Endothelial cell of umbilical vein (primary cell): ENCODE measurements around the gene HEXIM1. TPM values are rescaled to one million over a fixed set of nuclear protein-coding genes. Genes with fewer than 3 reads are reported as not detected.

Experiments used
- BruUV-seq: library from RNA; stranded (reverse); fragments of 400-500 nt; replicated peaks from 2 replicates; lab custom pipeline; 2021; lab: Mats Ljungman, UMichigan
- CTCF ChIA-PET: fragments of 300-600, 350-600 bp; sonication (Branson Sonifier 250); formaldehyde crosslinking; loops from one replicate; lab custom pipeline; 2021; ENCODE audit warnings: antibody characterized with exemption, inconsistent platforms; lab: Charles Lee
- POLR2A ChIA-PET: fragments of 300-600, 350-600 bp; sonication (Branson Sonifier 250); formaldehyde crosslinking; loops from one replicate; lab custom pipeline; 2021; ENCODE audit warnings: antibody characterized with exemption, inconsistent platforms; lab: Charles Lee
- DNase-seq: peaks from one replicate; pipeline ENCODE4 v3.0.0-alpha.2; 2011; ENCODE audit warnings: low read depth, low spot score
- FAIRE-seq: peaks from 2 replicates; lab custom pipeline; 2011; peaks lifted over from hg19 to GRCh38; lab: Jason Lieb, UNC
- H2AFZ ChIP-seq: 2 replicates; pipeline ENCODE4 v1.6.0; 2012; ENCODE audit warnings: low read depth, low read length, control low read depth, inconsistent platforms
- H3K27ac ChIP-seq: 2 replicates; pipeline ENCODE4 v1.5.1; 2011; ENCODE audit warnings: low read depth, mild to moderate bottlenecking, control low read depth, low read length, moderate library complexity; ENCODE audit not compliant: insufficient read depth
- H3K27me3 ChIP-seq, 2 experiments: 2 replicates each; pipeline versions ENCODE4 v1.6.0 to v1.6.1; 2011; ENCODE audit warnings: low read length in 2 of 2, mixed read lengths in 1 of 2; ENCODE audit not compliant: control insufficient read depth in 2 of 2, insufficient read depth in 2 of 2
- H3K36me3 ChIP-seq, 2 experiments: 2 replicates in 1 of 2; 3 replicates in 1 of 2; pipeline ENCODE4 v1.5.1; 2011; ENCODE audit warnings: low read length in 2 of 2, mild to moderate bottlenecking in 1 of 2, moderate library complexity in 1 of 2; ENCODE audit not compliant: control insufficient read depth in 2 of 2, insufficient read depth in 2 of 2; ENCODE audit errors: extremely low read depth in 1 of 2
- H3K4me1 ChIP-seq: 3 replicates; pipeline ENCODE4 v1.5.1; 2011; ENCODE audit warnings: mild to moderate bottlenecking, low read length; ENCODE audit not compliant: control insufficient read depth, insufficient read depth; ENCODE audit errors: extremely low read depth
- H3K4me2 ChIP-seq: 2 replicates; pipeline ENCODE4 v1.6.1; 2011; ENCODE audit warnings: low read length, control low read depth, mixed read lengths; ENCODE audit not compliant: insufficient read depth
- H3K4me3 ChIP-seq, 3 experiments: fragments of 200-600 bp in 1 of 3; sonication (generic), shearing (Covaris generic) in 1 of 3; replicated peaks in 1 of 3; 2 replicates each; pipeline ENCODE4 v1.5.1; 2011 to 2016; ENCODE audit warnings: control low read depth in 3 of 3, low read length in 3 of 3, mild to moderate bottlenecking in 2 of 3, inconsistent platforms in 1 of 3, low read depth in 1 of 3, moderate library complexity in 1 of 3; ENCODE audit not compliant: insufficient read depth in 1 of 3
- H3K79me2 ChIP-seq: 2 replicates; pipeline ENCODE4 v1.6.0; 2012; ENCODE audit warnings: low read length, inconsistent platforms; ENCODE audit not compliant: control insufficient read depth, insufficient read depth
- H3K9ac ChIP-seq: replicated peaks from 2 replicates; pipeline ENCODE3; 2011; ENCODE audit warnings: low read length, control low read depth; ENCODE audit not compliant: insufficient read depth; ENCODE audit errors: extremely low read depth
- H3K9me1 ChIP-seq: replicated peaks from 3 replicates; pipeline ENCODE4 v1.6.0; 2011; ENCODE audit warnings: mild to moderate bottlenecking, low read length; ENCODE audit not compliant: control insufficient read depth, insufficient read depth; ENCODE audit errors: extremely low read depth
- H3K9me3 ChIP-seq: replicated peaks from 2 replicates; pipeline ENCODE4 v1.5.1; 2012; ENCODE audit warnings: low read length, inconsistent platforms; ENCODE audit not compliant: control insufficient read depth, insufficient read depth
- H4K20me1 ChIP-seq: replicated peaks from 2 replicates; pipeline ENCODE3; 2011; ENCODE audit warnings: mild to moderate bottlenecking, low read length; ENCODE audit not compliant: control insufficient read depth, insufficient read depth; ENCODE audit errors: extremely low read depth
- EZH2 ChIP-seq: IDR thresholded peaks from 2 replicates; pipeline ENCODE4 v1.6.1; 2012; ENCODE audit warnings: borderline replicate concordance, low read depth, mild to moderate bottlenecking, moderate library complexity, low read length, inconsistent platforms; ENCODE audit not compliant: severe bottlenecking
- FOS ChIP-seq: IDR thresholded peaks from 2 replicates; pipeline ENCODE4 v1.6.1; 2011; ENCODE audit warnings: mild to moderate bottlenecking, low read length, moderate library complexity, borderline replicate concordance; ENCODE audit not compliant: insufficient read depth
- GATA2 ChIP-seq: IDR thresholded peaks from 2 replicates; pipeline ENCODE4 v1.7.0; 2011; ENCODE audit warnings: low read depth, mild to moderate bottlenecking, moderate library complexity, mixed read lengths, low read length; ENCODE audit not compliant: insufficient read length, insufficient read depth
- JUN ChIP-seq: IDR thresholded peaks from 2 replicates; pipeline ENCODE4 v1.6.1; 2011; ENCODE audit warnings: borderline replicate concordance, low read depth; ENCODE audit not compliant: insufficient read length, insufficient read depth
- MAX ChIP-seq: IDR thresholded peaks from 2 replicates; pipeline ENCODE4 v1.6.1; 2011; ENCODE audit not compliant: insufficient read depth, insufficient read length
- MYC ChIP-seq: IDR thresholded peaks from one replicate; pipeline ENCODE4 v1.6.1; 2011; ENCODE audit warnings: mild to moderate bottlenecking, low read depth, low read length
- POLR2A ChIP-seq: IDR thresholded peaks from 2 replicates; pipeline ENCODE4 v1.6.1; 2012; ENCODE audit warnings: low read depth, mild to moderate bottlenecking, control low read depth, low read length
- POLR2AphosphoS5 ChIP-seq: IDR thresholded peaks from 2 replicates; pipeline ENCODE4 v1.6.1; 2012; ENCODE audit warnings: low read depth, mild to moderate bottlenecking, control low read depth, low read length, moderate library complexity; ENCODE audit not compliant: insufficient read depth
- dilution Hi-C: fragments of 300-500 bp; cut with MboI; formaldehyde crosslinking; loops from one replicate; pipeline ENCODE4 v1.15.0; 2019; ENCODE audit warnings: low sequenced_read_pairs; ENCODE audit not compliant: extremely low pct_ligation_motif_present
- intact Hi-C: fragments of 100-400 bp; cut with micrococcal nuclease; formaldehyde crosslinking; loops from one replicate; pipeline ENCODE4 v1.10.0; 2022
- polyA plus RNA-seq, 4 experiments: library from polyadenylated mRNA; depleted of rRNA in 3 of 4; stranded (reverse) in 3 of 4; unstranded in 1 of 4; fragments of >200 nt; gene quantifications; 2 replicates each; pipeline versions ENCODE4 v1.2.1 to v1.2.3, GENCODE V29; 2011 to 2012; ENCODE audit warnings: missing spikeins in 1 of 4
- total RNA-seq: library from RNA; stranded (reverse); gene quantifications from 2 replicates; pipeline ENCODE4 v1.2.3, GENCODE V29; 2021
- TF ChIP-seq, protein P1 (sequence below), 2 donors: IDR thresholded peaks; 1 replicate in 1 of 2; 2 replicates in 1 of 2; pipeline ENCODE4 v1.5.1; 2011; ENCODE audit warnings: low read length in 2 of 2, mild to moderate bottlenecking in 2 of 2, moderate library complexity in 2 of 2, control low read depth in 1 of 2, inconsistent platforms in 1 of 2, low read depth in 1 of 2; ENCODE audit not compliant: insufficient read depth in 1 of 2; ENCODE audit errors: extremely low read depth in 1 of 2

HEXIM1 gene
- total and polyA plus RNA-seq, 2 donors (not counting 3 experiments of a cell fraction or from before 2014, with no cell fraction given) = 7.0 to 20.0 TPM

GRCh38 chr17:45147581-45148182, 593 bp upstream of the HEXIM1 start:
- BruUV-seq = no TSS peak
- intact Hi-C loops (loop anchor here (1.0 to 10.0 kb wide), 4 partner anchors 12 to 227 kb away; partner anchors contain the start of genes ACBD4, HEXIM2 and MAP3K14), dilution Hi-C loops (no loop called here)
- Histone ChIP-seq H4K20me1 (no peaks in the 10 kb centered on the region), H3K27ac (peak overlapping the region; percentile 97), H3K4me2 (peak overlapping the region; percentile 57), H3K79me2 (peaks cover 30% of the 10 kb centered on the region), H3K36me3 (no peaks in the 10 kb centered on the region), H3K4me1 (peaks cover 24% of the 10 kb centered on the region), H3K9ac (peak overlapping the region; percentile 99), H3K9me3 (no peaks in the 10 kb centered on the region), H3K4me3 (peak overlapping the region; percentile 11 to 82 (median 47)), H2AFZ (peak overlapping the region; percentile 2), H3K27me3 (no peaks in the 10 kb centered on the region), H3K9me1 (no peaks in the 10 kb centered on the region)
- POLR2A ChIA-PET = interaction anchor here (0.7 to 6.1 kb wide), 15 partner anchors 8 to 245 kb away, joined by 3 to 189 read pairs (median 7); partner anchors contain the start of genes ACBD4, HEXIM2 and NMT1
- no peak for TF ChIP-seq GATA2
- TF ChIP-seq POLR2AphosphoS5 = no peak
- TF ChIP-seq JUN = no peak
- no peak for TF ChIP-seq EZH2
- TF ChIP-seq MYC = no peak
- TF ChIP-seq POLR2A = no peak
- no peak for TF ChIP-seq FOS
- TF ChIP-seq MAX = no peak
- TF ChIP-seq, protein P1, sequence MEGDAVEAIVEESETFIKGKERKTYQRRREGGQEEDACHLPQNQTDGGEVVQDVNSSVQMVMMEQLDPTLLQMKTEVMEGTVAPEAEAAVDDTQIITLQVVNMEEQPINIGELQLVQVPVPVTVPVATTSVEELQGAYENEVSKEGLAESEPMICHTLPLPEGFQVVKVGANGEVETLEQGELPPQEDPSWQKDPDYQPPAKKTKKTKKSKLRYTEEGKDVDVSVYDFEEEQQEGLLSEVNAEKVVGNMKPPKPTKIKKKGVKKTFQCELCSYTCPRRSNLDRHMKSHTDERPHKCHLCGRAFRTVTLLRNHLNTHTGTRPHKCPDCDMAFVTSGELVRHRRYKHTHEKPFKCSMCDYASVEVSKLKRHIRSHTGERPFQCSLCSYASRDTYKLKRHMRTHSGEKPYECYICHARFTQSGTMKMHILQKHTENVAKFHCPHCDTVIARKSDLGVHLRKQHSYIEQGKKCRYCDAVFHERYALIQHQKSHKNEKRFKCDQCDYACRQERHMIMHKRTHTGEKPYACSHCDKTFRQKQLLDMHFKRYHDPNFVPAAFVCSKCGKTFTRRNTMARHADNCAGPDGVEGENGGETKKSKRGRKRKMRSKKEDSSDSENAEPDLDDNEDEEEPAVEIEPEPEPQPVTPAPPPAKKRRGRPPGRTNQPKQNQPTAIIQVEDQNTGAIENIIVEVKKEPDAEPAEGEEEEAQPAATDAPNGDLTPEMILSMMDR (IDR thresholded peaks at IDR 0.05; ENCODE audit: extremely low read depth in 1 of 2, insufficient read depth in 1 of 2, low read depth in 1 of 2, low read length in 2 of 2) = no peak
- DNase-seq (peak; percentile 90), FAIRE-seq (no peak)
- CTCF ChIA-PET = interaction anchor here (1.0 to 10.4 kb wide), 7 partner anchors 11 to 87 kb away, joined by 3 to 393 read pairs (median 10); partner anchors contain the start of genes ACBD4, HEXIM2 and NMT1
